Measurements from ENCODE around the gene TAMM41. TPM values are rescaled to one million over a fixed set of nuclear protein-coding genes. Genes with fewer than 3 reads are reported as not detected.

Gene TAMM41
- total and polyA plus RNA-seq, 9 of the 15 experiments (the other 6 are each of a cell fraction or from before 2014, with no cell fraction given): 8.6 to 74.6 (median 29.3) TPM

- BruUV-seq (replicated peaks): no TSS peak
- Histone ChIP-seq H3K27me3 (ENCODE audit: control insufficient read depth in 2 of 2, insufficient read depth in 2 of 2, low read length in 2 of 2) (no peaks in the 10 kb centered on the region), H3K36me3 (ENCODE audit: control insufficient read depth, insufficient read depth, low read length) (peaks cover 75% of the 10 kb centered on the region), H3K9me3 (replicated peaks; ENCODE audit: control insufficient read depth, insufficient read depth, low read depth, low read length) (no peaks in the 10 kb centered on the region), H3K4me1 (replicated peaks in 1 of 2; ENCODE audit: control insufficient read depth in 2 of 2, insufficient read depth in 2 of 2, low read length in 2 of 2) (no peaks in the 10 kb centered on the region), H3K4me2 (ENCODE audit: insufficient read depth, low read length) (no peak overlapping the region), H4K20me1 (replicated peaks; ENCODE audit: control insufficient read depth, insufficient read depth, low read length) (no peaks in the 10 kb centered on the region), H3K27ac (ENCODE audit: extremely low read depth, low read depth, low read length) (no peak overlapping the region), H2AFZ (ENCODE audit: low read depth, low read length) (no peak overlapping the region), H3K9ac (ENCODE audit: insufficient read depth in 1 of 2, low read depth in 2 of 2, low read length in 2 of 2) (no peak overlapping the region), H3K9me1 (ENCODE audit: control insufficient read depth, insufficient read depth, low read length) (no peaks in the 10 kb centered on the region), H3K79me2 (ENCODE audit: control insufficient read depth, insufficient read depth, low read length) (no peaks in the 10 kb centered on the region), H3K4me3 (no peak overlapping the region)
- no peak for ATAC-seq
- DNase-seq (ENCODE audit: extremely low read depth in 1 of 4, low spot score in 3 of 4): no peak
- intact Hi-C loops (cut with micrococcal nuclease) (no loop called here), in situ Hi-C loops (cut with MboI) (no loop called here)
- ChIA-PET POLR2A (interaction anchor here (0.7 to 1.2 kb wide), 2 partner anchors 18 to 32 kb away, joined by 4 to 5 read pairs; no protein-coding TSS in a partner anchor), CTCF (ENCODE audit: low intra/inter-chr PET ratio) (no interaction called here)
- 93% methylated on average over 7 of the region's 7 CpGs for WGBS (ENCODE audit: insufficient coverage, low coverage, missing lambda C conversion rate)
- FAIRE-seq: no peak
- TF ChIP-seq RFX1 (IDR thresholded peaks at IDR 0.05): no peak
- TF ChIP-seq RFX5 (IDR thresholded peaks at IDR 0.05; ENCODE audit: low read depth, low read length): no peak
- no peak for TF ChIP-seq MLLT1 (IDR thresholded peaks at IDR 0.05)
- no peak for TF ChIP-seq HMG20B (CRISPR knock-in tag; IDR thresholded peaks at IDR 0.05)
- TF ChIP-seq ZBTB49 (CRISPR knock-in tag; IDR thresholded peaks at IDR 0.05; ENCODE audit: borderline replicate concordance): no peak
- no peak for TF ChIP-seq ZBTB12 (CRISPR knock-in tag; IDR thresholded peaks at IDR 0.05)
- TF ChIP-seq PRMT5 (CRISPR knock-in tag; IDR thresholded peaks at IDR 0.05): no peak
- TF ChIP-seq ARNT (IDR thresholded peaks at IDR 0.05): no peak
- TF ChIP-seq HMG20A (CRISPR knock-in tag; conservative IDR thresholded peaks at IDR 0.05): no peak
- TF ChIP-seq YBX1 (IDR thresholded peaks at IDR 0.05): no peak
- no peak for TF ChIP-seq ZNF146 (CRISPR knock-in tag; IDR thresholded peaks at IDR 0.05; ENCODE audit: unreplicated experiment)
- TF ChIP-seq MNT (conservative IDR thresholded peaks at IDR 0.05): no peak
- TF ChIP-seq ZNF408 (CRISPR knock-in tag; IDR thresholded peaks at IDR 0.05; ENCODE audit: low read depth): no peak
Measured at GRCh38 chr3:11805716-11806115, 41.0 kb downstream of the TAMM41 start.

Measured in K562 (cell line).